ENCODE measurements around the gene THRA.

Gene THRA

GRCh38 chr17:40079545-40079944, 16.8 kb downstream of the THRA start:
- DNase-seq (ENCODE audit: low read depth in 1 of 2, low spot score in 1 of 2), result no peak

DNA sequence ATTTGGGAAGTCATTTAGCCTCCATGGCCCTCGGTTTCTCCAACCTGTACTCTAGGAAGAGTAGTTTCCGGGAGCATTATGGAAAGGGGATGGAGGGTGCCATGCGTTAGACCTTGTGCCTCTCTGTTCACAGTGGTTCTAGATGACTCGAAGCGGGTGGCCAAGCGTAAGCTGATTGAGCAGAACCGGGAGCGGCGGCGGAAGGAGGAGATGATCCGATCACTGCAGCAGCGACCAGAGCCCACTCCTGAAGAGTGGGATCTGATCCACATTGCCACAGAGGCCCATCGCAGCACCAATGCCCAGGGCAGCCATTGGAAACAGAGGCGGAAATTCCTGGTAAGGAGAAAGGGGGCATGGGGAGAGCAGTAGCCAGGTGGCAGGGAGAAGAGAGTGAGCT, 21.7 kb downstream of the THRA start:
- DNase-seq (ENCODE audit: low read depth in 1 of 2, low spot score in 1 of 2), result no peak

- no peak for DNase-seq (ENCODE audit: low read depth in 1 of 2, low spot score in 1 of 2)
Measured at GRCh38 chr17:40086150-40087044, 23.6 kb downstream of the THRA start.

- DNase-seq (ENCODE audit: low read depth in 1 of 2, low spot score in 1 of 2), result no peak
Measured at GRCh38 chr17:40087049-40087794, 24.5 kb downstream of the THRA start.

- no peak for DNase-seq (ENCODE audit: low read depth in 1 of 2, low spot score in 1 of 2)
Measured at GRCh38 chr17:40087903-40088718, 25.3 kb downstream of the THRA start.

- no peak for DNase-seq (ENCODE audit: low read depth in 1 of 2, low spot score in 1 of 2)
Measured at GRCh38 chr17:40089077-40089895, 26.5 kb downstream of the THRA start.

DNA sequence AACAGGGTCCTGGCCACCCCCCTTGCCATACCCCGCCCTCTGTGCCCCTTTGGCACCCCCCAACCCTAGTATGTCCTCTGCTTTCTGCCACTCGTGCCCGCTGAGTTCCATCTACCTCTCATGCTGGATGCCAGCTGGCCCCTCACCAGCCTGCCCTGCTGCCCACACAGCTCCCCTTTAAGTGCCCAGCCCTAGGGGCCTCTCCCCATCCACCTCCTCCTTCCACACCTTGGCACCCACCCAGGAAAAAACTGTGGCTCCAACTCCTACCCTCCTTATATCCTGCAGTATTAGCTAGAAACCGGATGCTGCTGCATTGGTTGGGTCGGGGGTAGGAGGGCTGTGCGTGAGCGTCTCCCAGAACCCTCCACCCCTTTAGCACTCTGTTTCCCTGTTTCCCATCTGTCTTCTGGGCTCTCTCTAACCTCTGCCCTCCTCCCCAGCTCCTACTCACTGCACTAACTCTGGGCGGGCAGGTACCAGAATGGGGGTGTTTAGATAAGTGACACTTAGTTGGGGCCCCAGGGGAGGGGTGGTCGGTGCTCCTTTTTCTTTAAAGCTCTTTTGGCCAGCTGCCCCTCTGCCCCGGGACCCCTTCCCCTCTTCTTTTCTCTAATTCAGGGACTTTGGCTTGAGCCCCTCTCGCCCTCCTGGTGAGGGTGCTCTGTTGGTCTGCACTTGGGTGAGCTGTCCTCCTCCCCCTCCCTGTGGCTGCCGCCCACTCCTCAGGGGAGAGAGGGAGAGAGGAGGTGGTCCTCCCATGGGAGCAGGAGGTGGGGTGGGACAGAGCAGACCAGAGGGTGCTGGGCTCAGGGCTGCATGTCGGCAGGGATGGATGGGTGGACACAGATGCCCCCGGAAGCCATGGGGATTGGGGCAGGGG, 27.7 kb downstream of the THRA start:
- DNase-seq (ENCODE audit: low read depth in 1 of 2, low spot score in 1 of 2), result no peak

DNA sequence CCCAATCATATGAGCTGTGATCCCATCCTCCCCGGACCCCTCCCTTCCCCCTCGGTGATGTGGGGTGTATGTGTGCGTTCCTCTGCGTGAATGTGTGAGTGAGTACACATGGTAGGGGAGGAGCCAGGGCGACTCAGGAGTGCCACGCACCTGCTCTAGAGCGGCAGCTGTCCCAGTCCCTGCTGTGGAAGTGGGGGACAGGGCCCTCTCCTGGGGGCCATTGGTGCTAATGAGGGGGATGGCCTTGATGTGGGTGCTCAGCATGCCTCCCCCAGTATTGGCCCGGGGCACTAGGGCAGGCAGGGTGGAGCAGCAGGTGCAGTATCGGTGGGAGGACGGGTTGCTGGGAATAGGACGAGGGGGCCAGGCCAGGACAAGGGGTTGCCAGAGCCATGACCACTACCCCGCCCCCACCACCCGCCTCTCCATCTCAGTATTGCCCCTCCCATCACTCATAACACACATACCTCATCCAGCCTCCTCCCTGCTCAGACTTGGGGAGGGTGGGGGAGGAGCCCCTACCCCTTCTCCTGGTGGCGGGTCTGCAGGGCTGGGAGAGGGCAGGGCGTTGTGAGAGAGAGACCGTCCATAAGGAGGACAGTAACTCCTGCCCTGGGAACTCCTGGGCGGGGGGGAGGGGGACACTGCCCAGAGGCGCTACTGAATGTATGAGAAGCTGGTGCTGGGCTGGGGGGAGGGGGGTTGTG, 29.1 kb downstream of the THRA start:
- DNase-seq (ENCODE audit: low read depth in 1 of 2, low spot score in 1 of 2), result no peak

DNA sequence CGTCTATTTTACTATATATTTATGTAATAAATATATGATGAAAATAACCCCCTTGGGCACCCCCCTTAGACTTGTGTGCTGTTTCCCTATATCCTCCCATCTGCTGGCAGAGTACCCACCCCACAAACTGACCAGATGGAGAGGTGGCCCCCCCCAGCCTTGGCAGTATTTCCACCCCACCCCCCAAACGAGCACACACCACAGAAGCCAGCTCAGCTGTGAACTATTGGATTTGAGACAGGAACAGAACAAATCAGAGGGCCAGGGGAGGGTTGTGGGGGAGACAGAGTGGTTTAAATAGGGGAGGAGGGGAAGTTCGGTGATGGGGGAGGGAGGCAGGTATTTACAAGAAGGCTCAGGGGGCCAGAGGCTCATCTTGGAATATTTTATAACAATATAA, 29.8 kb downstream of the THRA start:
- DNase-seq (ENCODE audit: low read depth in 1 of 2, low spot score in 1 of 2), result no peak

DNA sequence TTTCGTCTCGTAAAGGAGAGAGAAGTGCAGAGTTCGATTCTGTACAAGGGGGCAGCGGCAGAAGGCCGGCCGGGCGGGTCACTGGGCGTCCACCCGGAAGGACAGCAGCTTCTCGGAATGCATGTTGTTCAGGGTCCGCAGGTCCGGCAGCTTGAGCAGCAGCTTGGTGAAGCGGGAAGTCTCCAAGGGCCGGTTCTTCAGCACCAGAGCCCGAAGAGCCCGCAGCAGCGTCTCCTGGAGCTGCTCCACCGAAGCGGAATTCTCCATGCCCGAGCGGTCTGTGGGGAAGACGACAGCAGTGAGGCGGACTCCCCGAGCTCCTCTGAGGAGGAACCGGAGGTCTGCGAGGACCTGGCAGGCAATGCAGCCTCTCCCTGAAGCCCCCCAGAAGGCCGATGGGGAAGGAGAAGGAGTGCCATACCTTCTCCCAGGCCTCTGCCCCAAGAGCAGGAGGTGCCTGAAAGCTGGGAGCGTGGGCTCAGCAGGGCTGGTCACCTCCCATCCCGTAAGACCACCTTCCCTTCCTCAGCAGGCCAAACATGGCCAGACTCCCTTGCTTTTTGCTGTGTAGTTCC, 30.3 kb downstream of the THRA start:
- DNase-seq (ENCODE audit: low read depth in 1 of 2, low spot score in 1 of 2), result no peak

DNA sequence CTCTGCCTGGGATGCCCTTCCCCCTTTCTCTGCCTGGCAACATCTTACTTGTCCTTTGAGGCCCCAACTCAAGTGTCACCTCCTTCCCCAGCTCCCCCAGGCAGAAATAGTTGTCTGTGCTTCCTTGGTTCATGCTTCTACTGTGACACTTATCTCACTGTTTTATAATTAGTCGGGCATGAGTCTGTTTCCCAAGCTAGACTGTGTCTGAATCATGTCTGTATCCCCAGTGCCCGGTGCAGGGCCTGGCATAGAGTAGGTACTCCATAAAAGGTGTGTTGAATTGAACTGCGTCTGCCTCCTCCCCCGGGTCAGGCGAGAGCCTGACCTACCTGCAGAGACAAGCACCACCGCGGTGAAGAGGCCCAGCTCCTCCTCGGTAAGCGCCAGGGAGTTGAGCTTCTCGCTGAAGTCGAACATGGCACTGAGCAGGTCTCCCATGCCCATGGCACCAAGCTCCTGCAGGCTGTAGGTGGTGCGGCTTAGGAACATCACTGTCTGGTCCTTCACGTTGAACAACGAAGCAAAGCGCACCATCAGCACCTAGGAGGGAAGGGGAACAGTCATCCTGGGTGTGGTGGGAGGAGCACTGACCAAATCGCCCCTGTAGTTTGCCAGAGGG, 30.9 kb downstream of the THRA start:
- DNase-seq (ENCODE audit: low read depth in 1 of 2, low spot score in 1 of 2), result no peak

- DNase-seq (ENCODE audit: low read depth in 1 of 2, low spot score in 1 of 2), result no peak
Measured at GRCh38 chr17:40094874-40095273, 32.1 kb downstream of the THRA start.

GRCh38 chr17:40095351-40095943, 32.7 kb downstream of the THRA start:
- DNase-seq (ENCODE audit: low read depth in 1 of 2, low spot score in 1 of 2), result no peak

DNA sequence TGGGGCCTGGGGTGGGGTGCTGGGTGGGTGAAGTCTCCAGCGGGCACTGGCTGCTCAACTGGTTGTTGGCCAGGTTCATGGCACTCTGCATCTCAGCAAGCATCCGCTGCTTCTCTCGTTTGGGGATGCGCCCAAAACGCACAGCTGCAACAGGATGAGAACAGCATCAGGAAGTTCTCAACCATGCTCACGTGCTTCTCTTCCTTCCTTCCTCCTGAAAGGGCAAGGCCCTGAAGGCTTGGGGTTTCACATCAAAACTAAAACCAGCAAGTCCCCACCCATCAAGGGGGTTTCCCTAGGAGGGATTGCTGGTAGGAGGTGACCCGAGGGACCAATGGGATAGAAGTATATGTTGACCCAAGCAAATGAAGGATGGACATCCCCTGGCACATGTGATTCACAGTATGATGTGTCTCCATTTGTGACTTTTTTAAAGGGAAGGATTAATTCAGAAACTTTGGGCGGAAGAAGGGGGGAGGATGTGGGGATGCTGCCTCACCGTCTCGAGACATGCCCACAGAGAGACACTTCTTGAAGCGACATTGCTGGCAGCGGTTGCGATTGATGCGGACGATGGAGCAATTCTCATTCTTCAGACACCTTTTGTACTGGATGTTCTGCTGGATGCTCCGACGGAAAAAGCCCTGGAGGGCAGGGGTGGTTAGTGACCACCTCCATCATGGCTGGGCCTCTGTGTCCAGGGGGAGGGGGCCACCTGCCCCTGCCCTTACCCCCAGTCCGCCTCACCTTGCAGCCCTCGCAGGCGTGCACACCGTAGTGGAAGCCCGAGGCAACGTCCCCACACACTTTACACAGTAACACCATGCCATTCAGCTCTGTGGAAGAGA, 33.4 kb downstream of the THRA start:
- peak; percentile 49 to 89 for DNase-seq (ENCODE audit: low read depth in 1 of 2, low spot score in 1 of 2)

GRCh38 chr17:40097087-40097486, 34.3 kb downstream of the THRA start:
- no peak for DNase-seq (ENCODE audit: low read depth in 1 of 2, low spot score in 1 of 2)

DNA sequence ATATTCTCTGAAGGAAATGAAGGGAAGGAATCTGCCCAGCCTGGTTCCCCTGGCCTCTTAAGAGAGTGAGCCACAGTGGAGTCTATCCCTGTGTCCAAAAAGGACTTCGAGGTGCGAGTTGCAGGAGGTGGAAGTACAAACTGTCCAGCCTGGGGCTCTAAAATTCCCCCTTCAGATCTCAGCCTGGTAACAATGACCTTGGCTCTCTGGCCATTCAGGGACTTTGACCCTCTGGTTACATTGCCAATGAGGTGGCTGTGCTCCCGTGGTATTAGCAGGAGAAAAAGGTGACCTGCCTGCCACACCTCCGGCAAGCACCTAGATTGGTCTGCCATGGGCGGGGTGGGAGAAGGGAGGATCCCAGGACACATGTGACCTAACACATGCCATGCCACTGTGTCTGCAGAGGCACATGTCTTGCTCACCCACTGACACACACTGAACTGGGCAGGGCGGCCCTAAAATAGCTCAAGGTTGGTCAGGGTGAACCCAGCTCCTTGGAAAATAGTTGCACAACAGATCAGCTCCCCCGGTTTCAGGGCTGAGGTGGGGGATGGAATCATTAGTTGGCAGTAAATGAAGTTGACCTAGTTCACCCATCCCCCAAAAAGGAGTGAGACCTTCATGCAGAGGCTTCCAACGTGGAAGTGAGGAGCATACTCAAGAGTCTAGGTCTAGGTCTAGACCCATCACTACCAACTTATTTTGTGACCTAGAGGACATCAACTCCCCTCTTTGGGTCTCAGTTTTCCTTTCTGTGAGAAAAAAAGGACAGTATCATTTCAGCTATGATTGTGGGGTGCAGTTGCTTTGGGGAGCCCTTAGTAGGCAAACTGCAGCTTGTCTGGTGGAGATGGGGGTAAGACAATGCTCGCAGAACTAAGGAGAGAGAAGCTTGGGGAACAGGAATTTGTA, 35.4 kb downstream of the THRA start:
- no peak for DNase-seq (ENCODE audit: low read depth in 1 of 2, low spot score in 1 of 2)

All from activated CD4-positive, alpha-beta T cell treated with anti-CD3 and anti-CD28 coated beads, Interleukin-2, amount 50 U/mL, for 24 hours (primary cell).